BJ (cell line): Measurements from ENCODE around the gene ARHGAP42. TPM values are rescaled to one million over a fixed set of nuclear protein-coding genes. Genes with fewer than 3 reads are reported as not detected.

Experiments
- CTCF ChIA-PET: fragments of 350-600 bp; formaldehyde crosslinking; extraction: SDS; loops from one replicate; lab custom pipeline; 2021; ENCODE audit warnings: antibody characterized with exemption, inconsistent platforms; lab: Yijun Ruan, JAX
- POLR2A ChIA-PET: fragments of 300-600 bp; sonication (Branson Sonifier 250); formaldehyde crosslinking; extraction: SDS; loops from one replicate; lab custom pipeline; 2021; ENCODE audit warnings: antibody characterized with exemption; lab: Charles Lee
- DNase-seq: peaks from one replicate; pipeline ENCODE4 v3.0.0-alpha.2; 2011; ENCODE audit warnings: low read depth
- H3K27me3 ChIP-seq: 2 replicates; pipeline ENCODE4 v1.6.0; 2011; ENCODE audit warnings: low read length; ENCODE audit not compliant: control insufficient read depth, insufficient read depth
- H3K36me3 ChIP-seq: 2 replicates; pipeline ENCODE4 v1.5.1; 2011; ENCODE audit warnings: low read length; ENCODE audit not compliant: control insufficient read depth, insufficient read depth
- H3K4me3 ChIP-seq: 2 replicates; pipeline ENCODE4 v1.5.1; 2011; ENCODE audit warnings: low read depth, mild to moderate bottlenecking, control low read depth, low read length
- polyA plus RNA-seq: library from polyadenylated mRNA; depleted of rRNA; stranded (reverse); fragments of >200 nt; gene quantifications from 2 replicates; pipeline ENCODE4 v1.2.3, GENCODE V29; 2011
- TF ChIP-seq, protein P1 (sequence below): IDR thresholded peaks from 2 replicates; pipeline ENCODE4 v1.5.1; 2011; ENCODE audit warnings: low read depth, mild to moderate bottlenecking, control low read depth, inconsistent platforms, low read length, moderate library complexity; ENCODE audit not compliant: insufficient read depth

ARHGAP42 gene
- polyA plus RNA-seq, 1 experiment = 0.76 TPM

DNA sequence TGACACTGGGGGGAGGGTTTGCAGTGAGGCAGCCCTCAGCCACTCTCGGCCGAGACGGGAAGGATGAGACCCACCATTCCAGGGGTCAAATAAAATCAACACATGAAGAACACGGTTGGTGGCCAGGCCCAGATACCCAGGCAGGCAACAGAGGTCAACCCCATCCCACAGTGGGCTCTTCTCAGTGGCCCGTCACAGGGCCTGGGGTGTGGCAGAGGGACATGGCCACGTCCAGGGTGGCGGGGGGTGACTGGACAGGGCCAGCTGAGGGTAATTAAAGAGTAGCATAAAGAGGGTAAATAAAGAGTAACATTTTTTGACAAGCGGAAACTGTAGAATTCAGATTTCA lies 188.4 kb downstream of the ARHGAP42 start:
- ChIA-PET CTCF (no interaction called here), POLR2A (no interaction called here)
- TF ChIP-seq, protein P1, sequence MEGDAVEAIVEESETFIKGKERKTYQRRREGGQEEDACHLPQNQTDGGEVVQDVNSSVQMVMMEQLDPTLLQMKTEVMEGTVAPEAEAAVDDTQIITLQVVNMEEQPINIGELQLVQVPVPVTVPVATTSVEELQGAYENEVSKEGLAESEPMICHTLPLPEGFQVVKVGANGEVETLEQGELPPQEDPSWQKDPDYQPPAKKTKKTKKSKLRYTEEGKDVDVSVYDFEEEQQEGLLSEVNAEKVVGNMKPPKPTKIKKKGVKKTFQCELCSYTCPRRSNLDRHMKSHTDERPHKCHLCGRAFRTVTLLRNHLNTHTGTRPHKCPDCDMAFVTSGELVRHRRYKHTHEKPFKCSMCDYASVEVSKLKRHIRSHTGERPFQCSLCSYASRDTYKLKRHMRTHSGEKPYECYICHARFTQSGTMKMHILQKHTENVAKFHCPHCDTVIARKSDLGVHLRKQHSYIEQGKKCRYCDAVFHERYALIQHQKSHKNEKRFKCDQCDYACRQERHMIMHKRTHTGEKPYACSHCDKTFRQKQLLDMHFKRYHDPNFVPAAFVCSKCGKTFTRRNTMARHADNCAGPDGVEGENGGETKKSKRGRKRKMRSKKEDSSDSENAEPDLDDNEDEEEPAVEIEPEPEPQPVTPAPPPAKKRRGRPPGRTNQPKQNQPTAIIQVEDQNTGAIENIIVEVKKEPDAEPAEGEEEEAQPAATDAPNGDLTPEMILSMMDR = no peak
- DNase-seq = no peak
- Histone ChIP-seq H3K4me3 (no peak overlapping the region), H3K27me3 (no peaks in the 10 kb centered on the region), H3K36me3 (no peaks in the 10 kb centered on the region)

DNA sequence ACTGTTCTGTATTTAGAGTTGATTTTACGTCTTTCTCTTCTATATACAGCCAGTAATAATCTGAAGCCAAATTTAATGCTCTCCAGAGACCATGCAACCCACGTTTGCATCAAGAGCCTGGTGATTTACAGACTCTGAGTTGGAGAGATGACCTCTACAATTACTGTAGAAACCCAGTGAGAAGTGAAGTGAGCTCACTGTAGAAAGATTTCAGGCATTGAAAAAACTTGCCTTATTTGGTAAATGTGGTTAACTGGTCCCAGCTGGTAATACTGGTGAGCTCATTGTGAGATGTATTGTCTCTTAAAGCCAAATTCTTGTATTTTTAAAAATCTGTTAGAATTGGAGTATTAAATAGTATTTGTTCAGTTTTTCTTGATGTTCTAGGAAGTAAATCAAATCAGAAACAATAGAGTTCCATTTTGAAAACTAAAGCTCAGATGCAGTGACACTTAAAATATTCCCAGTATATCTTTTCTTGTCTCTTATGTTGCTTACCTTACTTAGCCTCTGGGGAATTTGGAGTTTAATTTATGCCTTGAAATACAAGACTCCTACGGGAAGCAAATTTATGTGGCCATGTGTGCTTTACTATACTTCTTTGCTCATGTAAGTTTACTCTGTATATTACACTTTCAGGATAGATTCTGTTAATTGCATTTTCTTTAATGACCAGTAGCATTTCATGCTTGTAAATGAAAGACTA lies 189.9 kb downstream of the ARHGAP42 start:
- H3K27me3 ChIP-seq = no peaks in the 10 kb centered on the region
- ChIA-PET CTCF (interaction anchor here (1.2 kb wide), 1 partner anchor 28 kb away, joined by 3 read pairs; no protein-coding TSS in a partner anchor), POLR2A (interaction anchor here (0.6 to 0.9 kb wide), 3 partner anchors 14 to 147 kb away, joined by 3 to 4 read pairs (median 4); no protein-coding TSS in a partner anchor)
- H3K36me3 ChIP-seq = no peaks in the 10 kb centered on the region
- no peak overlapping the region for H3K4me3 ChIP-seq
- DNase-seq = peak; percentile 87
- TF ChIP-seq, protein P1 = no peak

DNA sequence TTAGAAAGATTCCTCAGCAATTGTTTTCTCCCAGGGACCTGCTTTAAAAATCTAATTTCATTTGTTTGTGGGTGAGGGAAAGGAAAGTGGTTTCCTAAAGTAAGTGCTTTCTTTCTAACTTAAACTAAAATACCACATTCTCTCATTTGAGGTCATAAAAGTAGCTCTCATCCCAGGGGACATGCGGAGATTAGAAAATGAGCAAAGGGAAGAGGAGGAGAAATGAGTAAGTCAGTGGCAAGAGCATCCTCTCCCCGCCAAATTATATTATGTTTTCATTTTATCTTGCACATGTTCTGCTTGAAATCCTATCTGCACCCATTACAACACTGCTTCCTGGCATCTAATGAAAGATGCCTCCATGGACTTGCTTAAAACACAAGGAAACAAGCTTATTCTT lies 191.4 kb downstream of the ARHGAP42 start:
- CTCF ChIA-PET = interaction anchor here (0.6 to 1.5 kb wide), 2 partner anchors 15 to 196 kb away, joined by 3 to 4 read pairs; no protein-coding TSS in a partner anchor
- no peak for DNase-seq

DNA sequence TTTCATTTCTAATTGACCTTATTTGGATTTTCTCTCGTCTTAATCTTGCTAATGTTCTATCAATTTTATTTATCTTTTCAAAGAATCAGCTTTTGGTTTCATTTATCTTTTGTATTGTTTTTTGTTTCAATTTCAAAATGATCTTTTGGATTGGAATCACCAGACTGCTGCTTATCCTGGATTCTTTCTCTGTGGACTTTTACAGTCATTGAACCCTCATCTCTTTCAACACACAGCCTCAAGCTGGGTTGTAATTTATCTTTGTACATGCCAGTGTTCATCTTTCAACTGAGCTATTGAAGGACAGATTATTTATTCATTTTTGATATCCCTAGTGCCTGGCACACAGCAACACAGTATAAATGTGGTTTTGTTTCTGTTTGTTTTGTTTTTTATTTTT lies 195.9 kb downstream of the ARHGAP42 start:
- H3K27me3 ChIP-seq = no peaks in the 10 kb centered on the region
- ChIA-PET CTCF (interaction anchor here (0.7 kb wide), 1 partner anchor 23 kb away, joined by 3 read pairs; no protein-coding TSS in a partner anchor), POLR2A (no interaction called here)
- no peaks in the 10 kb centered on the region for H3K36me3 ChIP-seq
- no peak for DNase-seq
- TF ChIP-seq, protein P1 = no peak
- no peak overlapping the region for H3K4me3 ChIP-seq

More for the DNA sequence above, 191.4 kb downstream of the ARHGAP42 start:
- Histone ChIP-seq H3K27me3 (no peaks in the 10 kb centered on the region), H3K36me3 (no peaks in the 10 kb centered on the region), H3K4me3 (no peak overlapping the region)
- TF ChIP-seq, protein P1 = no peak
- POLR2A ChIA-PET = no interaction called here

DNA sequence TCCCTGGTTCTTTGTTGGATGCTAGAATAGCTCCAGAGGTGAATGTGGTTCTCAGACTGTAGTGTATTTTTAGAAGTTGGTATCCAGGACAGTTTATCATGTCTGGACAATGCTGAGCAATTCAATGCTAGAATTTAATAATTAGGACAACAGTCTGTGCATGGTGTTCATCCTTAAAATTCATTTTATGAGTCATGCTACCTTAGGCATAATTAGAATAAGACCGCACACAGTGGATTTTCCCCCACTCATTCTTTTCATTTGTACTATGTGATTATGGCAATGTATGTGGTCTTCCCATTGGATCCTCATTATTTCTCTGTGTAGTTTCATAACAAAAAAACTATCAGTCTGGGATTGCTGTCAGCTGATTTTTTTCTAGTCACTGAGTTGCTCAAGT lies 196.7 kb downstream of the ARHGAP42 start:
- TF ChIP-seq, protein P1 = no peak
- CTCF ChIA-PET = no interaction called here
- Histone ChIP-seq H3K27me3 (no peaks in the 10 kb centered on the region), H3K36me3 (no peaks in the 10 kb centered on the region), H3K4me3 (no peak overlapping the region)
- POLR2A ChIA-PET = no interaction called here
- DNase-seq = no peak
